C4-2B (cell line): ENCODE data around the gene CHAF1B.

Experiments used
- CTCF ChIP-seq: fragments of 450-650 bp; conservative IDR thresholded peaks from 2 replicates; pipeline ENCODE4 v1.5.1; 2017; ENCODE audit warnings: mild to moderate bottlenecking
- ZFX ChIP-seq: fragments of 450-650 bp; IDR thresholded peaks from 2 replicates; pipeline ENCODE4 v1.6.1; 2017

- TF ChIP-seq CTCF (no peak), ZFX (no peak)
Measured at GRCh38 chr21:36436829-36437744, 51.9 kb downstream of the CHAF1B start.
